GM04503 (cell line): ENCODE measurements around the gene ATP13A2.

ENCODE experiments used
- DNase-seq: peaks from one replicate; pipeline ENCODE4 v3.0.0-alpha.2; 2012; ENCODE audit warnings: low read depth

The ATP13A2 gene, protein sequence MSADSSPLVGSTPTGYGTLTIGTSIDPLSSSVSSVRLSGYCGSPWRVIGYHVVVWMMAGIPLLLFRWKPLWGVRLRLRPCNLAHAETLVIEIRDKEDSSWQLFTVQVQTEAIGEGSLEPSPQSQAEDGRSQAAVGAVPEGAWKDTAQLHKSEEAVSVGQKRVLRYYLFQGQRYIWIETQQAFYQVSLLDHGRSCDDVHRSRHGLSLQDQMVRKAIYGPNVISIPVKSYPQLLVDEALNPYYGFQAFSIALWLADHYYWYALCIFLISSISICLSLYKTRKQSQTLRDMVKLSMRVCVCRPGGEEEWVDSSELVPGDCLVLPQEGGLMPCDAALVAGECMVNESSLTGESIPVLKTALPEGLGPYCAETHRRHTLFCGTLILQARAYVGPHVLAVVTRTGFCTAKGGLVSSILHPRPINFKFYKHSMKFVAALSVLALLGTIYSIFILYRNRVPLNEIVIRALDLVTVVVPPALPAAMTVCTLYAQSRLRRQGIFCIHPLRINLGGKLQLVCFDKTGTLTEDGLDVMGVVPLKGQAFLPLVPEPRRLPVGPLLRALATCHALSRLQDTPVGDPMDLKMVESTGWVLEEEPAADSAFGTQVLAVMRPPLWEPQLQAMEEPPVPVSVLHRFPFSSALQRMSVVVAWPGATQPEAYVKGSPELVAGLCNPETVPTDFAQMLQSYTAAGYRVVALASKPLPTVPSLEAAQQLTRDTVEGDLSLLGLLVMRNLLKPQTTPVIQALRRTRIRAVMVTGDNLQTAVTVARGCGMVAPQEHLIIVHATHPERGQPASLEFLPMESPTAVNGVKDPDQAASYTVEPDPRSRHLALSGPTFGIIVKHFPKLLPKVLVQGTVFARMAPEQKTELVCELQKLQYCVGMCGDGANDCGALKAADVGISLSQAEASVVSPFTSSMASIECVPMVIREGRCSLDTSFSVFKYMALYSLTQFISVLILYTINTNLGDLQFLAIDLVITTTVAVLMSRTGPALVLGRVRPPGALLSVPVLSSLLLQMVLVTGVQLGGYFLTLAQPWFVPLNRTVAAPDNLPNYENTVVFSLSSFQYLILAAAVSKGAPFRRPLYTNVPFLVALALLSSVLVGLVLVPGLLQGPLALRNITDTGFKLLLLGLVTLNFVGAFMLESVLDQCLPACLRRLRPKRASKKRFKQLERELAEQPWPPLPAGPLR

GRCh38 chr1:17011439-17012307, at the start of gene ATP13A2:
Gene ATP13A2, minus strand, starts transcription at chr1:17011928. Its CDS starts 190 bp downstream, at chr1:17011738.
- DNase-seq, result no peak

GRCh38 chr1:17061486-17061885, 49.8 kb upstream of the ATP13A2 start:
- no peak for DNase-seq

DNA sequence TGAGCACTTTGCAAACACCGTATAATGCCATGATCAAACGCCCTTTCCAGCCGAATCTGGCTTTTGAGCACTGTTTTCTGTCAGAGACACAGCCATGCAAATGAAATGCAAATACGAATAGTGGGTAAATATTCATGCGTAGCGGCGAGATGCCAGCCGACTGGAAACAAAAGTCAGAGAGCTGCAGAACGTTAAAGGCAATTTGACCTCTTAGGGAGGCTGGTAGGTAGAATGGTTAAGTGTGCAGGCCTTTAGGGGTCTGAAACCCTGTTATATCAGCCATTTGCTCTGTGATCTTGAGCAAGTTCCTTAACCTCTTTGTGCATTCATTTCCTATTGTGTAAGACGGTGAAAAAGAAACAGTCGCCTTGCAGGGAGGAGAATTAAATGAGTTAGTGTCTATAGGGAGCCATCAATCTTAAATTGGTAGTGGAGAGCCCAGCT, 48.6 kb upstream of the ATP13A2 start:
- no peak for DNase-seq

DNA sequence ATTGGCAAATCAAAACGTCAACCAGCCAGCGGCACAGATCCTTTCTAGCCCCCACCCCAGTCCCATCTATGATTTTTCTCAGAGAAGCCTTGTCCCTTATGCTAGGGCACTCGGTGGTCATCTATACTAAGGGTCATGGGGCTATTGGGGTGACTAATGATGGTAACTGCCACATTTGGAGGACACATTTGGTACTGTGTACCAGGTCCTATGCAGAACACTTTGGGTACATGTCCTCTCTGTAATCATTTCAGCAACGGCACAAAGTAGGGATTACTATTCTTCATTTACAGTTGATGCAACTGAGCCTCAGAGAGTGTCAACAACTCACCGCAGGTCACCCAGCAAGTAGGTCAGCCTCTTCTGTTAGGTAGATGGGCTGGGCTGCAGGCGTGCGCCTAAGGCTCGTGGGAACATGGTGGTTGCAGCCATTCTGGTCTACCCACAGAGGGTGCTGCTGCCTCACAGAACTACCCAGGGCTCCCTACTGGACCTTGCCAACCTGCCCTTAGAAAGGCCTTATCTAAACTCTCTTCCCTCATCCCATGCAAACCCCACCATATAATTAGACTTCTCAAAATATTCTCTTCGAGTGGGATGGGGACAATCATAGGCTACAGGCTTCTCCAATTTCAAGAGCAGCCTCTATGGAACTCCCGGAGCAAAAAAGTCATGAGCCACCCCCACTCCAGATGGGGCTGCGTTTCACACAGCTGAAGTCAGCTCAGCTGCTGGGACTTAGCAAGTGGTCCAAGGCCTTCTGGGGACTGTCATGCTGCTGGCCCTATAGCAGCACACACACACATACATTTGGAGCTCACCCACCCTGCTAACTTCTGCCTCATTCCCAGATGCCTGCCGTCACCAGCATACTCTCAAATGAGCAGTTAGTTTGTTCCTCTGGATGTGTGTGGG, 47.9 kb upstream of the ATP13A2 start:
- DNase-seq, result no peak

GRCh38 chr1:17056551-17056950, 44.8 kb upstream of the ATP13A2 start:
- no peak for DNase-seq

DNA sequence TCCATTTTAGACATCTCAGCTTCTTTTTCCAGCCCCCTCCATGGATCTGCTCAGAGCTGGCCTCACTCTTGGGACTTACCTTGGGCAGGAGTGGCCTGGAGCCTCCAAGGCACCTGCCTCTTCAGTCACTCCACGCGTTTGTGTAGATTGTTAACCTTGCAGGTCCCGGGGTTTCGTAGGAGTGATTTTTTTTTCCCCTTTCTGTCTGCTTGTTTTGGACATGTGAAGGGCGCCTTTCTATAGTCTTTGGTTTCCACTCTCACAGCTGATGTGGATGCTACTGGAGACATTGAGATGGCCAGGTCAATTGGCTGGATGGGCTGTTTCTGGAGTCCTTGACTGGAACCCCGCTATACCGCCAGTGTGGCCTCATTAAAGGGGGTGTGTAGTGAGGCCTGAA, 44.1 kb upstream of the ATP13A2 start:
- no peak for DNase-seq

- peak; percentile 81 for DNase-seq
Observed at GRCh38 chr1:17053685-17054410, 42.1 kb upstream of the ATP13A2 start, which contains the start of gene SDHB. Gene SDHB, minus strand, starts transcription at chr1:17054032. Its CDS starts 13 bp downstream, at chr1:17054019.

DNA sequence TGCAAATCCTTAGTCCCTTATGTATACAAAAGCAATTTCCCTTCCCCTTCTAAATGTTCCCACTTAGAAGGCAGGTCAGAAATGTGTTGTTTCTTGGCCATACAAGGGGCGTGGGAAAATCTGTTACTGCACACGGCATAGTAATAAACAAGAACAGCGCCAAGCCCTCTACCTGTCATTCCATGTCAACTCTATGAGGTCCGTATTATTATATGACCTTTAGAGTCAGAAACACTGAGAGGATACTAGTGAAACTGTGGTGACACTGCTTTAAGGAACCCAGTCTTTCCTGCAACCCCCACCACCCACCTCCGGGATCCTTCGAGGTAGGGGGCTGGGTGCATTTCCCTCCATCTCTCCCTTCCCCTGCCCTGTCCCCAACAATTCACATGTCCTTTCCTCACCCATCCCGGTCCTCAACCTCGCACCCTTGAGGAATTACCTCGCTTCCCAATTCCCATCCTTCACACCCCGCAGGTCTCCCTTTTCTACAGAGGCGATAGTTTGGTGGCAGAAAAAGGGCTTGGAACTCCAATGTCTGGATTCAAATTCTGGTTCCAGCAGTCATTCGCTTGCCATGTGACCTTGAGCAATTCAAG, 41.5 kb upstream of the ATP13A2 start:
- no peak for DNase-seq

DNA sequence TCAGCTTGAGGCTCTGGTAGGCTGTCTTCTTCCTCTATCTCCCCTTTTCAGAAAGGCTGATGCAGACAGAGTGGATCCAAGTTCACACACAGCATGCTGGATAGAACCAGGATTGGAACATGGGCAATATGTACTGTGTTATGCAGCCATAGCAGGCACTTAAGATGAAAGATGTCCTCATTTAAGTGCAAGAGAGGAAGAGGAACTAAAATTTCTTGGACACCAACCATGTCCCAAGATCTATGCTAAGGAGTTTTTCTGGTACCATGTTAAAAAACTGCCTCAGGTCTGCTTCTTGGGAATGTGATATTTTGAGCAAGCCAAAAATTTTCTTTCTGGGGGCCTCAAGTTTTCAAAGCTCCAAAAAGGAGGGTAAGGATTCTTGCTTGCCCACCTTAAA, 40.9 kb upstream of the ATP13A2 start:
- no peak for DNase-seq

- no peak for DNase-seq
Observed at GRCh38 chr1:17052038-17052437, 40.3 kb upstream of the ATP13A2 start.

GRCh38 chr1:17047924-17048323, 36.2 kb upstream of the ATP13A2 start:
- no peak for DNase-seq

- no peak for DNase-seq
Observed at GRCh38 chr1:17046334-17046657, 34.6 kb upstream of the ATP13A2 start.

DNA sequence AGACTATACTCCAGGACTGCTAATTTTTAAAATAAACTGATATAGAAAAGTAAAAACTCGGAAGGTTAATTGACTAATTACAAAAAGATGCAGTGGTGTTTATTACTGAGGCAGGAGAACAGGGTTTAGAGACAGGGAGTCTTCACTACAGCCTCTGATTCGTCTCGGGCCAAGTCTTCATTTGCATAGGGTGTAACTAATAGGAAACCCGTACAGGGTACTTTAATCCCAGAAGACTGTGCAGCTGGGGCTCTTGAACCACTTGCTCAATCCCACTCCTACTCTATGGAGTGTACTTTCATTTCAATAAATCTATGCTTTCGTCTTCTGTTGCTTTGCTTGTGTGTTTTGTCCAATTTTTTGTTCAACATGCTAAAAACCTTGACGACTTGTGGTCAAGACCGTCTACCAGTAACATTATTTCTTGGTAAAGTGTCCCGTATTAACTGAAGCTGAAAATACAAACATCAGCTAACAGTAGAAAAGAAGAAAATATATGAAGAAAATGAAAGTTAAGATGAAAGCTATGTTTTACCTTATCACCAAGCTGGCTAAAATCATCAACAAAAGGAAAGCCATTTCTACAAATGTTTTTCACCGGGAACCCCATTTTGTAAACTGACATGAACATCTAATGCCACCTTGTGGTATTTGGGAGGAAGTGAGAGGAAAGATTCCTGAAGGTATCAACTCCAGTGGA, 34.1 kb upstream of the ATP13A2 start:
- DNase-seq, result no peak

GRCh38 chr1:17045150-17045549, 33.4 kb upstream of the ATP13A2 start:
- no peak for DNase-seq

DNA sequence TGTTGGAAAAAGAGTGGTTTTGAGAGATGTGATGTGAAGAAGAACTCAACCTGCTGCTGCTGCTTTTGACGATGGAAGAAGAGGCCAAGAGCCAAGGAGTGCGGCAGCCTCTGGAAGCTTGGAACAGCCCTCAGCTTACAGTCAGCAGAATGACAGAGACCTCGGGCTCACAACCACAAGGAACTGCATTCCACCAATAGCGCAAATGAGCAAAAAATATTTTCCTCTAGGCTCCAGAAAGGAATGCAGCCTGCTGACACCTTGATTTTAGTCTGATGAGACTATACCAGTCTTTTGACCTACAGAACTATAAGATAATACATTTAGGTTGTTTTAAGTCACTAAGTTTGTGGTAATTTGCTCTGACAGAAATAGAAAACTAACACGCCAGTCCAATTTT, 31.9 kb upstream of the ATP13A2 start:
- no peak for DNase-seq

DNA sequence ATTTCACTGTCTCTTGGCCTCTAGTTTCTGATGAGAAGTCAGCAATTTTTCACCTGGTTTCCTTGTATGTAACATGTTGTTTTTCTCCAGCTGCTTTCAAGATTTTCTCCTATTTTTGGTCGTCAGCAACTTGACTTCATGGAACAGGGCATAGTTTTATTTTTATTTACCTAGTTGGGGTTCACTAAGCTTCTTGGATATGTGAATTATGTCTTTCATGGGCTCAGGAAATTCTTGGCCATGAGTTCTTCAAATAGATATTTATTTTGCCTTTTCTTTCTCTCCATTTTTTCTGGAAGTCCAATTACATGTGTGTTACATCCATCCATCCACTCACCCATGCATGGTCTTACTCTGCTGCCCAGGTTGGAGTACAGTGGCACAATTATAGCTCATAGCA, 28.4 kb upstream of the ATP13A2 start:
- DNase-seq, result no peak

DNA sequence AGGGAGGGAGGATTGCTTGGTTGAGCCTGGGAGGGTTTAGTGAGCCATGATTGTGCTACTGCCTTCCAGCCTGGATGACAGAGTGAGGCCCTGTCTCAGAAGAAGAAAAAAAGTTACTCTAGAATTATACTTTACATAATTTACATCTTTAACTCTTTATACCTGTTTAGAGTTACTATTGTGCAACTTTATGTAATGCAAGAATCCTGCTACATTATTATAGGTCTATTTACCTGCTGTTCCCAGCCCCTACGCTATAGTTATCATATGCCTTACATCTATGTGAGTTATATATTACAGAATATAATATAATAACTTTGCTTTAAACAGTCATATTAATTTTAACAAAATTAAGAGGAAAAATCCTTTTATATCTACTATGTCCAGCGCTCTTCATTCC, 27.8 kb upstream of the ATP13A2 start:
- no peak for DNase-seq

DNA sequence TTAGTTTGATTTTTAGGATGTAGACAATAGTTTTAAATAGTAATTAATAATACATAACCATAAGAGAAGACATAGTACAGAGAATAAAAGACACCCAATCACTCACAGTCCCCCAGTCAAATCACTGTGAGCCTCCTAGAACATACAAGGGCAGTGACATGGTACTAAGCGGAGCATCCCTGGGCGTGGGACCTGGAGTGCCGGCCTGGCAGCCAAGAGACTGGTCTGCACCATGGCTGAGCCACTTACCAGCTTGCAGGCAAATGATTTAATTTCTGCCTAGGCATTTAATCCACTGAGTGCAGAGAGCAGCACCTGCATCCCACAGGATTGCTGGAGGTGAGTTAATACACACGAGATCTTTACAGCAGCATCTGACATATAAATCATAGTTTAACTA, 21.8 kb upstream of the ATP13A2 start:
- no peak for DNase-seq

GRCh38 chr1:17032741-17033140, 21.0 kb upstream of the ATP13A2 start:
- DNase-seq, result no peak
